Suprapubic skin (tissue), 4 donors: Measurements from ENCODE around the gene PCDH20.

Experiments
- POLR2A ChIP-seq, 2 donors: fragments of 450-650 bp; IDR thresholded peaks; one replicate each; pipeline ENCODE4 v1.6.1; 2017; ENCODE audit warnings: antibody characterized with exemption in 2 of 2, mild to moderate bottlenecking in 2 of 2, moderate library complexity in 2 of 2
- POLR2AphosphoS5 ChIP-seq, 3 donors: sonication (generic); formaldehyde crosslinking; IDR thresholded peaks; one replicate each; pipeline ENCODE4 v1.6.1; 2017; ENCODE audit warnings: antibody characterized with exemption in 3 of 3

GRCh38 chr13:61396121-61396520, 19.5 kb downstream of the PCDH20 start:
- TF ChIP-seq POLR2AphosphoS5 (IDR thresholded peaks at IDR 0.05) (no peak), POLR2A (IDR thresholded peaks at IDR 0.05) (no peak)
